GM18519 (cell line): Measurements from ENCODE around the gene GALNT7.

Source experiments
- ATAC-seq: cut with Tn5 transposase; IDR thresholded peaks from one replicate; pipeline ENCODE4 v1.9.1; 2021; ENCODE audit warnings: mild to moderate bottlenecking, moderate library complexity; ENCODE audit not compliant: unreplicated experiment, low FRiP score

Gene GALNT7

GRCh38 chr4:173288296-173288695 lies 119.7 kb downstream of the GALNT7 start:
- peak; percentile 65 for ATAC-seq

GRCh38 chr4:173288698-173289352 lies 120.2 kb downstream of the GALNT7 start:
- ATAC-seq: peak; percentile 7

DNA sequence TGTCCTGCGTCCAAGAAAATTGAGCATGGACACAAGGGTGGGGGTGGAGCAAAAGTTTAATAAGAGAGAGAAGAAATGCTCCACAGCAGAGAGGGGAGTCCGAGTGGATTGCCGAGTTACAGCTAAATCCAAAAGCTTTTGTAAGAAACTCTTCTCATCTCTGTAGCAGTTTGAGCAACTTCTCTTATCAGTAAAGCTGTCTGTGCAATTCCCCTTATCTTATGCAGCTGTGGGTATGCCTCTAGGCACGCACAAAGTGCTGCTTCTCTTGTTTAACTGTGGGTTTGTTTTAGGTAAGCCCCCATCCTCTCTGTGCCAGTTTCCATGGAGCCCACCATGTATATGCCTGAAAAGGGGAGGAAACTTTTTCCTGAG lies 120.7 kb downstream of the GALNT7 start:
- no peak for ATAC-seq

DNA sequence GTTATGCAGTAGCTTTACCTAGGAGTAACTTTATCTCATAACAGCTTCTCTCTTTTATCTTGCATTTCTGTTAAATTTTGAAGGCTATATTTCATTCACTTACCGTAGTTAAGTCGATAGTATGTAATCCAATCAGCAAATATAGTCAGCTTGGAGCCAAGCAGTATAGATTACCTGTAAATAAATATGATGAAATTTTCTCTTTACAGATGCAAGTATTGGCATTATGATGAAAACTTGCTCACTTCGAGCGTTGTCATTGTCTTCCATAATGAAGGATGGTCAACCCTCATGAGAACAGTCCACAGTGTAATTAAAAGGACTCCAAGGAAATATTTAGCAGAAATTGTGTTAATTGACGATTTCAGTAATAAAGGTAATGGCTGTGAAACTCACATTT lies 123.3 kb downstream of the GALNT7 start:
- ATAC-seq: no peak

DNA sequence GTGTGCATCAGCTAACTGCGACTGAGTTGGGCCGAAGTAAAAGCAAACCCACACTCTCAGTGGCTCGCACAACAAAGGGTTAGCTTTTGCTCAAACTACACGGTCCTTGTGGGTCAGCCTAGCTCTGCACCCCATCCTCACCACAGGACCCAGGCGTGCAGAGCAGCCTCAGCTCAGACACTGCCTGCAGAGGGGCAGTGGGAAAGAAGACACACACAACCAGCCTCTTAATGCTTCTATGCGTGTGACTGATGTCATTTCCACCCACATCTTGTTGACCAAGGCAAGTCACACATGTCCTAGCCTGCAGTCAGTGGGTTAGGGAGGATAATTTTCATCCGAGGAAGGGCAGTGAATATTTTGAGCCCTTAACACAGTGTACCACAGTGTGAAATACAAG lies 125.1 kb downstream of the GALNT7 start:
- no peak for ATAC-seq

DNA sequence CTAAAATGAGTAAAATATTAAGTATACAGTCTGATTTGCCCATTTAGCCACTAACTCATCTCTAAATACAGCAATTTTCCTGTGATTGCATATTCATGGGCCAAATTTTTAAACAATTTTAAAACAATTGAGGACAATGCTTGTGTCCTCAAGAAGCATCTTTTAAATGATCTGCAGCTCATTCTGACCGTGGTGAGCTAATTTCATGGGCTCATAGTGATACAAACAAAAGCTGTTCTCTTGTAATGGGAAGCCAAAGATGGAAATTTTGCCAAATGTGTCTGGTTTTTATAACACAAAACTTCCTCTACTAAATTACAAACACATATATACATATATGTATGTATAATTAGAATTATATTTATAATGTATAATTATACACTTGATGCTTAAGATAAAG lies 125.8 kb downstream of the GALNT7 start:
- ATAC-seq: no peak

- ATAC-seq: no peak
These were observed 133.0 kb downstream of the GALNT7 start for GRCh38 chr4:173301518-173302201.

DNA sequence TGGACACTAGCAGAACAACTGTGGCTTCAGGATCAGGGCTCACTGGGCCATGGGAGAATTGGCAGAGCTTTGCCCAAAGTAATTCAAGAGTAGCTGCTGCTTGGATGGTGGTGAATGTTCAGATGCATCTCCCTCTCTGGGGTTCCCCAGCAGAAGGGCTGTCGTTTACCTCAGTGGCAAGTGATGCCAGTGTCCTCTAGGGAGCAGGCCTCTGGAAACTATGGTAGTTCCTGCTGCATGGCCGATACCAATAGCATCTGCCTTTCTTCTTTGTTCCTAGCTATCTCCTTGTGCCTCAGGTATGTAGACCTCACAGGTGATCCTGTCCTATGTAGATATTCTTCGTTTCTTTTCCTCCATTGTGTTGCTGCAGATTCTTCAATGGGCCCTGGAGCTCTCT lies 139.2 kb downstream of the GALNT7 start:
- ATAC-seq: no peak

- no peak for ATAC-seq
These were observed 142.8 kb downstream of the GALNT7 start for GRCh38 chr4:173311368-173311767.

DNA sequence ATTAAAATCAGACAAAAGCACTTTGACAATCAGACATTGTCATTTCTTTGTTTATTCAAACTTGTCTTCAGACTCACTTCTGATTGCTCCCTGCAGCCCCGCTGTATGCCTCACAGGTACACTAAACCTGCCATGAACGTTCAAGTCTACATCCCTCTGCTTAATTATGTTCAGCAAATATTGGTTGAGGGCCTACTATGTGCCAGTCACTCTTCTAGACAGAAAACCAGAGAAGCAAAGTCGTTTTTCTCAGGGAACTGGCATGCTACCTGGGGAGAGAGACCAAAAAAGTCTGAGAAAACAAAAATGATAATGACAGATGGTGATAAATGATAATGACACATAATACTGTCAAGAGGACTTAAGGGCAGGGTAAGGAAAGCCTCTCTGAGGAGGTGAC lies 146.1 kb downstream of the GALNT7 start:
- no peak for ATAC-seq

GRCh38 chr4:173316060-173316459 lies 147.4 kb downstream of the GALNT7 start:
- ATAC-seq: no peak

DNA sequence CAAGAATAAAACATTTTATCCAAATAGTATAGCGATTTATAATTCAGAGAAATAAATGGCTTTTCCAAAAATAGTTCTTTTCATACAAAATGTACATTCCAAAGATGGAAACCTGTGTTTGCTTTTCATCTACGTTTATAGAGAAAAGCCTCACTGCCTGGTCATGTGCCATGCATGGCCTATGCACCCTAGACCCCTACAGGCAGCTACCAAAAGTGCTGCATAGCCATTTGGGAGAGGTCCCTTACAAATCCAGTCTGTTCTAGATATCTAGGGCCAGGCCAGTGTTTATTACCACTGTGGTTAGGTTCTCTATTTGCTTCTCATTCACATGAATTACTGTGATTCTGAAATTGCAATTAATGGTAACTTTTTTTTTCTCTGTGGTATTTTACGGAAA lies 148.4 kb downstream of the GALNT7 start:
- ATAC-seq: no peak

DNA sequence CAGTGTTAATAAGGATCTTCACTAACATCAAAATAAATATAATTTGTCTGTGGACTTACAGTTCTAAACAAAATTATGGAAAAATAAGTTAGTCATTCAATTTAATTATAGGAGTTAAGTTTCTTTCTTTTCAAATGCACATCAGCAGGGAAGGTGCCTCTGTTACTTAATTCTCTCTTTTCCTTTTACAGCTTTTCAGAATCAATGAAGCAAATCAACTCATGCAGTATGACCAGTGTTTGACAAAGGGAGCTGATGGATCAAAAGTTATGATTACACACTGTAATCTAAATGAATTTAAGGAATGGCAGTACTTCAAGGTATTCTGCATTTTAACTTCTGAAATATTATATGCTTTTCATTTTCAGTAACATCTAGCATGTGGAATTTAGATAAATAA lies 149.6 kb downstream of the GALNT7 start:
- ATAC-seq: no peak

GRCh38 chr4:173318648-173319211 lies 150.1 kb downstream of the GALNT7 start:
- ATAC-seq: peak; percentile 47

GRCh38 chr4:173319696-173320095 lies 151.1 kb downstream of the GALNT7 start:
- ATAC-seq: no peak

- no peak for ATAC-seq
These were observed 156.6 kb downstream of the GALNT7 start for GRCh38 chr4:173325007-173325736.

DNA sequence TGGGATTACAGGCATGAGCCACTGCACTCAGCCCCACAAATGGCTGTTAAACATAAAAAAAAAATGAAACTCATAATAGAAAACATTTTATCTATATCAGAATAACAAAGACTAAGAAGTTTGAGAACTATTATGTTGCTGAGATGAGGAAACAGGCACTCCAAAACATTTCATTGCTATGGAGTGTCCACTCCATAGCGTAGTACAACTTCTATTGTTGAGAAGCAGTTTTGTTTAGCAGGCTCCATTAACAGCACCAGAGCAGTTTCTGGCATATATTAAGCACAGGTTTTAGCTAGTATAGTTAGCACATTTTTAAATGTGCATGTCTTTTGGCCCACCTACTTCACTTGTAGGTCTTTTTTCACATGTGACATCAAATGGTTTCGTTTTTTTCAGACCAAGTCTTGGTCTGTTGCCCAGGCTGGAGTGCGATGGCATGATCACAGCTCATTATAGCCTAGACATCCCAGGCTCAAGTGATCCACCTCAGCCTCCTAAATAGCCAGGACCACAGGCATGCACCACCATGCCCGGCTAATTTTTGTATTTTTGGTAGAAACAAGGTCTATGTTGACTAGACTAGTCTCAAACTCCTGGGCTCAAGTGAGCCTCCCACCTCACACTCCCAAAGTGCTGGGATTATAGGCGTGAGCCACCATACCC lies 159.8 kb downstream of the GALNT7 start:
- no peak for ATAC-seq

DNA sequence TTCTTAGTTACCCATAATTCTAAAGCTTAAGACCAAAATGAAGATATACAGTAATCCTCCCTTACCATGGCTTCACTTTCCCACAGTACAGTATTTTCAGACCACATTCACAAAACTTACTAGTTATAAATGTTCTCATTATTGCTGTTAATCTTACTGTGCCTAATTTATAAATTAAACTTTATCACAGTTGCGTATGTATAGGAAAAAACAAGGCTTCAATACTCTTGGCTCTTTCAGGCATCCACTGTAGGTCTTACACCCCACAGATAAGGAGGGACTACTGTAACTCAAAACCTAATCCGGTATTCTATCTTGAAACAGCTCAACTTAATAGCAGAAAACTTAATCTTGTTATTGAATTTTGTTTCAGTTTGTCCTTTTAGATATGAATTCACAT lies 162.0 kb downstream of the GALNT7 start:
- no peak for ATAC-seq

- ATAC-seq: no peak
These were observed 163.4 kb downstream of the GALNT7 start for GRCh38 chr4:173332021-173332487.

DNA sequence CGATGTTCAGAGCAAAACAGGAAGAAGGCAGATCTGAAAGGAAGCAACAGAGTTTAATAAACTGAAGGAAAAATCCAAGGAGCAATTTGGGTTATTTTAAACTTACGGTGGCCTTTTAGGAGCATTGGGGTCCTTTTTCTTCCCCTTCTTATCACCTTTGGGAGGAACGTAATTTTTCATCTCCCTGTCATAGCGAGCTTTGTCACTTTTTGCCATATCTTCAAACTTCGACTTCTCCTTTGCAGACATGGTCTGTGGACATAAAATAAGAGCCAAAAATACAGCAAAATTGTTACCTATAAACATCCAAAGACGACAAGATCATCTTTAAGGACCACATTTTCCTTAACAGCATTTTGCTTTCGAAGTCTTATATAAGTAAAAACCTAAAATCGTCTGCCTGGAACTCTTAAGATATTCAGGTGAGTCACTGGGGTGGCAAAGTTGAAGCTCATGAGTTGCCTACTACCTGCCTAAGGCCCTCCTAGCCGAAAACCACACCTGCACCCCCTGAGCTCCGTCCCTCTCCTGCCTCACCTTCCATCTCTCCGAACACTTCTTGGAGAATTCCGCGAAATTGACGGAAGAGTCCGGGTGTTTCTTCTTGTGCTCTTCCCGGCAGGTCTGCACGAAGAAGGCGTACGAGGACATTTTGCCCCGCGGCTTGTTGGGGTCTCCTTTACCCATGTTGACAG lies 164.5 kb downstream of the GALNT7 start:
- no peak for ATAC-seq
